Glomerular endothelial cell (primary cell): ENCODE data around the gene C1R. TPM values are rescaled to one million over a fixed set of nuclear protein-coding genes. Genes with fewer than 3 reads are reported as not detected.
"Not testable (repeated sequence)": the region's sequence is repeated elsewhere in the genome, so short reads cannot be mapped to it uniquely, and the experiment has no call there.

ENCODE experiments used
- DNase-seq: peaks from one replicate; pipeline ENCODE4 v3.0.0-alpha.2; 2011; ENCODE audit warnings: low read depth, low spot score; ENCODE audit errors: extremely low read depth
- total RNA-seq: library from RNA; depleted of rRNA; stranded (reverse); fragments of >200 nt; gene quantifications from 2 replicates; pipeline ENCODE4 v1.2.3, GENCODE V29; 2015

Gene C1R
- total RNA-seq, 1 donor from 2014 or later = 3.9 TPM

DNA sequence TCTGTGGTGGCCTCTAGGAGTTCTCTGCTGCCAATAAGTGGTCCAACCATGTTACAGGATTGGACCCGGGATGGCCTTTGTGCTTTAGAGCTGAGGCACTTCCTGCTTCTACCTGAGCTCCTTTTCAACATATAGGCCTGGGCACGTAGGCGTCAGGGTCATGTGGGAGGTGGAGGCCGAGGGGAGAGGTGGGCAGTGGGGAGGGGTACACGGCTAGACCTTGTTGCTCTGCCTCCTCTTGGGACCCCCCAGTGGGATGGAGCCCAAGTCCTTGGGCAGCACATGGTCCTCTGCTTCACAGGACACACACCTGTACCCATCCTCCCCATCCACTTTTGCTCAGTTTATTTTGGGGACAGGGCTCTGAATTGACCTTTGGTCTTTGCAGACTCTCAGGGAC, 29.1 kb upstream of the C1R start:
- no peak for DNase-seq

DNA sequence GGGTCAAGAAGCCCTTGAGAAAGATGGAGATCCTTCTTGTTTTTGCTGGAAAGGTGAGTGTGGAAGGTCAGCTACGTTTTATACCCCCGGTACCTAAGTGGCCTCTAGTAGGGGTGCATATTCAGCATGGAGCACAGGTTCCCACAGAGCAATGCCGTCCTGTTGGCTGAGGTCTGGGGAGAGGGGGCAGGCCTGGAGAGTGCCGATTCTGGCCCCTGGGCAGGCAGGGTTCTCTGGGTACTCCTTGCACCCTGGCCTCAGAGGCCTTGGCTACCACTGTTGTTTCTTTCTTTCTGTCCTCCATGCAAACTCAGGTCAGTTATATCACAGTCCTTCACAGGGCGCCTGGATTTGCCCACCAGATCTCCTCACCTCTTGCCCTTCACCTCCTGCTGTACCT, 27.9 kb upstream of the C1R start:
- DNase-seq = no peak

DNA sequence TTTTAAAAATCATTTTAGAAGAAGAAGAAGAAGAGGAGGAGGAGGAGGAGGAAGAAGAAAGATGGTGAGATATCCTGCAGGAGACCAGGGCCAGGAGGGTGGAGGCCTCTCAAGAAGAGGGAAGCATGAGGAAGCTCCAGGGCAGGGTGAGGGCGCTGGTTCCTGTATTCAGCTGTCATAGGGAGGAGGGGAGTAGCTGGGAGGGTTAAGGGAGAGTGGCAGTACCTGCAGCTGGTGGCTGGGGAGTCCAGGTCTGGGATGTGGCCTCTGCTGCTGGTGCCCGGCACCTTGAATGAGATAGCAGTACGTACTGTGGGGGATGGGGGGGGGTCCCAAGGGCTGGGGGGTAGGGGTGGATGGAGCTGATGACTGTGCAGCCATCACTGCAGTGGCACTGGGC, 26.6 kb upstream of the C1R start:
- no peak for DNase-seq

DNA sequence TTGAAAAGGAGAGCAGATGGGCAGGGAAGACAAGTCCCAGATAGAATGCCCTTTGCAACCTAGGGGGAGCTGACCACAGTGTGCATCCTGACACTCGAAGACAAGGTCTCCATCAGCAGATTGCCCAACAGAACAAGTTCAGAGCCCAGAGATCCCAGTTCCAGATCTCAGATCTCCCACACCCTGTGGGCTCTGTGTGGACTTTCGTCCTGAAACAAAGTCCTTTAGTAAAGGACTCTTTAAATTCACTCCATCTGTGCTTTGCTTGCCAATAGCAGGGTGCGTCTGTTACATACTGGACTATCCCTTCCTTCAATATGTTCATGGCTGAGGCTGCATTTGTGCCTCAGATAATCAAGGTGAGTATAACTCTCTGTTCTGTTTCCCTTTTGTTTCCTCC, 25.4 kb upstream of the C1R start:
- DNase-seq = no peak

DNA sequence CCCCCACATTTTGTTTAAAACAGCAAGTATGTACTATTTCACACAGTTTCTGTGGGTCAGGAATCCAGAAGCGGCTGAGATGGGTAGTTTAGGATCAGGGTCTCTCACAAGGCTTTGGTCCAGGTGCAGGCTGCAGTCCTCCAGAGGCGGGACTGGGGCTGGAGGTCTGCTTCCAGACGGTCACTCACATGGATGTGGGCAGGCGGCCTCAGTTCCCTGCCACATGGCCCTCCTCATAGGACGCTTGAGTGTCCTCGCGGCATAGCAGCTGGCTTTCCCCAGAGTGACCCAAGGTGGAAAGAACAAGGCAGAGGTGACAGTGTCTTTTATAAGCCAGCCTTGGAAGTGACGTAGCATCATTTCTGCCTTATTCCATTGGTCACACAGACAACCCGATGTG, 24.7 kb upstream of the C1R start:
- no peak for DNase-seq

DNA sequence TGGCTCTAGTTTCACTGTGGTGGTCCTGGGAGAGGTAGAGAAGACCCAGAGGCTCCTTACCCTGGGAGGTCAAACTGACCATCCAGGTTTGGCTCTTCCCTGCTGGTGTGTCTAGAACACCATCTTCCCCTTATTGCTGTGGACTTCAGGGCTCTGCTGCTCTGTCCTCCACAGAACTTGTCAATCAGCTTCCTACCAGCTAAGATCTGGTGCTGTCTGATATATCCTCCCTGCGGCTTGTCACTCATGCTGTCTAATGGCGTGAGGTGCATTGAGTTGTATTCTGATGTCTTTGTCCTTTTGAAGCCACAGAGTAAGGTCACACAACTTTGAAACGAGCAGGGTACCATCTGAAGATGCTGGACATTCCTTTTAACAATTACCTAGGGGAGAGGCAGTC, 24.0 kb upstream of the C1R start:
- DNase-seq = no peak

DNA sequence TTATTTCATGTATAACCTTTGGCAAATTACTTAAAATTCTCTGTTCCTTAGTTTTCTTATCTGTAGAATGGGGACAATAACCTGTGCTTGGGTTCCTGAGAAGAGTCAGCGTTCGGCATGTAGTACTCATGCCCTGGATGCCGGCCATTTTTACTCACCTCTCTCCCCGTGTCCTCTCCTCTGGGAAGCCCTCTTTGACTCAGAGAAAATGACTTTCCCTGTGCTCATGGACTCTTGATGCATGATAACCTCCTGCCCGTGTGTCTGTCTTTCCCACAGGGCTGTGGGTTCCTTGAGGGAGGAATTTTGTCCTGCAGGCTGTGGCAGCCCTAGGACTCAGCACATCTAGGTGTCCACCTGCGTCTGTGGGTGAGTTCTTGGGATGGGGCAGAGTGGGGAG, 22.6 kb upstream of the C1R start:
- DNase-seq = no peak

DNA sequence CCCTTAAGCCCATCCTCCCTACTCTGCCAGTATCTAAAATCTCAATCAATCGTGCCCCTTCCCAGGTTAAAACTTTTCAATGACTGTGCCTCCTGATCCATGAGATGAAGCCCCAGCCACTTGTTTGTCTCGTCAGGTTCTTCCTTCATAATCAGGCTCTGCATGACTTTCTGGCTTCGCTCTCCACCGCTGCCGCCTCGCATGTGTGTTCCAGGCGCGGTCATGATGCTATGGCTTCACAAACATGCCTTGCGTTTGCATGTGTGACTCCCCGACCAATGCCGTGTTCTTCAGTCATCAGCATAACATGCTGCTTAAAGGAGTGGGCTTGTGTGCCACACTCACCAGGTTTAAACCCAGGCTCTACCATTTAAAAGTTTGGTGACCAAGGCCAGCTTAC, 21.8 kb upstream of the C1R start:
- no peak for DNase-seq

DNA sequence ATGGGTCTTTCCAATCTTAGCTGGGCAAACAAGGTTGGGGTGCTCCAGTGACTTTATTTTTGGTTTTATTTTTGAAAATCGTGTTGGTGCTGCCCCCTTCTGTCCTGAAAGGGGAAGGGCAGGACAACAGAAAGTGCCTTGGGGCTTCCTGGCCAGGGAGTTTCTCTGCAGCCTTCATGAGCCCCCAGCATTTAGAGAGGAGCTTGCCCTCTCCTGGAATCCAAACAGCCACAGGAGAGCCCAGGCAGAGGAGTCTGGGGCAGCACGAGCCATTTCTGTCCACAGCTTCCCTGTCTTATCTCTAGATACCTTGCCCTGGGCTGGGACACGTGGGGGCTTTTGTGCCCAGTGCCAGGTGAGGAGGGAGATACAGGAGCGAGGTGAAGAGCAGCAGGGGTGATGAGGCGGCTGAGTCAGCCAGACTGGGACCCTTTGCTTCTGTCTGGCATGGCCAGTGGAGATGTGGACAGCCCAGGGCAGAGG, 21.2 kb upstream of the C1R start:
- no peak for DNase-seq

DNA sequence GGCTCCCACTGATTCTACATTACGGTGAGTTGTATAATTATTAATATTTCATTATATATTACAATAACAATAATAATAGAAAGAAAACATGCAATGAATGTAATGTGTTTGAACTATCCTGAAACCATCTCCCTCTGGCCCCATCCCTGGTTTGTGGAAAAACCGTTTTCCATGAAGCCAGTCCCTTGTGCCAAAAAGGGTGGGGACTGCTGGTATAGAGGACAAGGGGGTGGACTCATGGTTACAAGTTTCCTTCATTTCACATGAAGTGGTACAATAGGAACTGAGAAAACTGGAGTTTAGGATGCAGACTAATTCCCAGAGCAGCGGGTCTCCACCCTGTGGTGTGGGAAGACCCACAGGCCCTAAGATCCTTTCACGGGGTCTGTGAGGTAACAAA, 19.8 kb upstream of the C1R start:
- no peak for DNase-seq

DNA sequence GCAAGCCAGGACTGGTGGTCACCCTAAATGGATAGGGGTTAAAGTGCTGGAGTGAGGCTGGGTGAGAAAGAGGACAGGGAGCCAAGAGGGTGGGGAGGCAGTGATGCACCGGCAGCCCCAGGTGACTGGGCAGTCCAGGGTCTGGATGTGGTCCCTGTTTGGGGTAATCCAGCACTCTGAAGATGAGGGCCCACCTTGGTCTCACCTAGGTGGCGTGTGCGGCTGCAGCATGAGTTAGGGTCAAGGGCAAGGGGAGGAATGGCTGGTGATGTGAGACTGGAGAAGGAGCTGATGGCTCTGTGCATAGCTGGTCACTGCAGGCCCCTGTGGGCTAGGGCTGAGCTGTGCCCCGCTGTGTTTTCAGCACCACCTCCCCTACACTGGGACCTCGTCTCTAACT, 18.4 kb upstream of the C1R start:
- no peak for DNase-seq

DNA sequence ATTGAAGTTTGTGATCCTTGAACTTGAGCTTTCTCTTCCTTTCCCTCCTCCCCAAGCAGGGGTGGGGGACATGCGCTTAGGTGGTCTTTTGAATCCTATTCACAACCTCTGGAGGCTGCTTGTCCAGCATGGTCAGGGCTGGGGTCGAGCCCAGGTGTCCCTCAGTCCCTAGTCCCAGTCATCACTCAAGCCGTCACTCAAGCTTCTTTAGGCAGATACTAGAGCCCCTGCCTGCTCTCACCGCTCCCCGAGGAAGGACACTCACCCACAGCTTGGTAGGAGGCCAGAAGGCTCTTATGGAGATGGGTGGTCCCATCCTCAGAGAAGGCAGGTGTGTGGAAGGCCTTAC, 17.3 kb upstream of the C1R start:
- DNase-seq = no peak

DNA sequence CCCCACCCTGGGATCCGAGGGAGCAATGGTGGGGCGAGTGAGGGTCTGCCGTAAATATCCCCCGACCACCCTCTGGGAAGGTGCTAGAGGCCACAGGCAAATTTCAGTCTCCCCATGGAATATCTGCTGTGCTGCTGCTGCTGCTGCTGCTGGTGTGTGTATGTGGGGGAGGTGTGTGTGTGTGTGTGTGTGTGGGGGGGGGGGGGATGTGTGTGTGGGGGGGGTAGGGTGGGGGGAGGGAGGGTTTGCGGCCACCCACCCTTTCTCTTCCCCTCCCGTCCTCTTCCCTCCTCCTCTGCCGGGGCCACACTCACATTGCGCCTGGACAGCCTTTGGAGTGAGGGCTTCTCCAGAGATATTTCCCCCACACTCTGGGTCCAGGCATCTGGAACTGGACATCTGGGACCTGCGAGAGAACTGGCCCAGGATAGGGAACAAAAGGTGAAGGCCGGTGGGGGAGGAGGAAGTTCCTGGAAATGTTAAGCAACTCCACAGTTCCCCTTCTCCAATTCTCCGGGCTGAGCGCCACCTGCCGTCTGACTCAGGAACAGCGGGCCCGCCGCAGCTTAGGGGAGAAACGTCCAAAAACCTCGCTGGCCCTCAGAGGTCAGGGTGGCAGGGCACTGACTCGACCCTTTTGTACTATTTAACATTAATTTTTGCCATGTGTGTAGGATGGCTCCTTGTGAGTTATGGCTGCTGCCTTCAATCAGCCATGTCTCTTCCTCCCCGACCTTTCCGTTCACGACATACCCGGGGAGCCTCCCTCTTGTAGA, 16.7 kb upstream of the C1R start, which contains the start of gene C1RL:
Gene C1RL, minus strand, starts transcription at position 419 of the 776 bp plus-strand sequence. Its CDS starts 34 bp downstream, at position 385.
- DNase-seq = peak; percentile 23

DNA sequence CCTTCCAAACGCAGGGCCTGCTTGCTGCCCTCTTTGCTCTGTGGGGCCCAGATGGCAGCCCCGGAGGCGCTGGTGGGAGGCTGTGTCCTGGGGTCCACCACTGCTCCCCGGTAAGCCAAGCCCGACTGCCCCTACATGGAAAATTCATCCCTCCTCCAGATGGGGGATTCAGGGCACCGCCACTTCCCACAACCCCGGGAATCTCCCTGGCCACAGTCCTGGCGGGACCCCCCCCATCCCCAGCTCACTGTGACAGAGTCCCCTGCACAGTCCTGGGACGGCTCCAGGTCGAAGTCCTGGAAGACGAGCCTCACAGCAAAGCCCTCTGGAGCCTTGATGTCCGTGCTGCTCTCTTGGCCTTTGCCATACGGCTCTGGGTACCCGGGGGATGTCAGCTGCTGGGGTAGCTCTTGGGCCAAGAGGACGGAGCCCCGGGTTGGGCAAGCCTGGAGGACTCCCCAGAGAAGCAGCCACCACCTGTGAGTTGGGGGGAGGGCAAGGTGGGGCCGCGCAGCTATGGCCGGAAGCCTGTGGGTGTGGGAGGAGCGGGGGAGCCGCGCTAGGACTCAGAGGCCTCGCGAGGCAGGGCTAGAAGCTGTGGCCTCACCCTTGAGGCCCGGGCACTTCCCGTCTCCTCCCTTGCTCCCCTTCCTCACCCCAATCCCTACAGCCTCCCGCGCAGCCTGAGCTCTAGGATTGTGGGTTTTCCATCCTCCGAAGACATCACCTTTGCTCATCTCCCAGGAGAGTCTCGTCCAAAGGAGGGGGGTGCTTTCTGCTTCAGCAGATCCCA, 16.0 kb upstream of the C1R start:
- DNase-seq = no peak

DNA sequence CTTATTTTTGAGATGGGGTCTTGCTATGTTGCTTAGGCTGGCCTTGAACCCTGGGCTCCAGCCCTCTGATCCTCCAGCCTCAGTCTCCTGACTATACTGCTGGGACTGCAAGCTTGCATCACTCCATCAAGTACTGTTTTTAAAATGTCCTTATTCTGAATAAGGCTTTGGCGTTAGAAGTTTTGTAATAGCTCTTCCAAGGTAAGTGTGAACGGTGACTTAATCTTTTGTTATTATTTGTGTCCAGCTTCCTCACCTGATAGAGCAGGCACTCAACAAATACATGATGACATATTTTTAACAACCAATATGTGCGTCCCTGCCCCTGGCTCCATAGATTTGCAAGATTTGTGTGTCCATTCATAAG, 15.4 kb upstream of the C1R start:
- no peak for DNase-seq

DNA sequence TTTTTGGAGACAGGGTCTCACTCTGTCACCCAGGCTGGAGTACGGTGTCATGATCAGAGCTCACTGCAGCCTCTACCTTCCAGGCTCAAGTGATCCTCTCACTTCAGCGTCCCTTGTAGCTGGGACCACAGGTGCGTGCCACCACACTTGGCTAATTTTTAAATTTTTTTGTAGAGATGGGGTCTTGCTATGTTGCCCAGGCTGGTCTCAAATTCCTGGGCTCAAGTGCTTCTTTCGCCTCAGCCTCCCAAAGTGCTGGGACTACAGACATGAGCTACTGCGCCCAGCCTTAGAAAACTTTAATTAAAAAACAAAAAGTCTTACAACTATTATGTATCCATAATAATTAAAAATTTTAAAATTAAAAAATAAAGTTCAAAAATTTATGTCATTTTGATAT, 14.9 kb upstream of the C1R start:
- not testable (repeated sequence) for DNase-seq

DNA sequence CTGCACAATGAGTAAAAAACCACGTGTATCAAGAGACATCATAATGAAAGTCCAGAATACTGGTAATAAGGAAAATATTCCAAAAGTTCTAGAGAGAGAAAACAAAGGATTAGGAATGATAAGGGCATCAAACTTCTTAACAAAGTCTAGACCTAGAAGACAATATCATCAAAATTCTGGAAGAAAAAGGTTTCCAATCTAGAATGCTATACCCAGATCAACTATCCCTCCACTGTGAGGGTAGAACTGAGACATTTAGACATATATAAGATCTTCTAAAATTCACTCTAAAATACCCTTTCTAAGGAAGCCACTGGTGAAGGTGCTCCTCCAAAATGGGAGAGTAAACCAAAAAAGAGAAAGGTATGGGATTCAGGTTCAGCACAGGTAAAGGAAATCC, 13.8 kb upstream of the C1R start:
- DNase-seq = no peak

DNA sequence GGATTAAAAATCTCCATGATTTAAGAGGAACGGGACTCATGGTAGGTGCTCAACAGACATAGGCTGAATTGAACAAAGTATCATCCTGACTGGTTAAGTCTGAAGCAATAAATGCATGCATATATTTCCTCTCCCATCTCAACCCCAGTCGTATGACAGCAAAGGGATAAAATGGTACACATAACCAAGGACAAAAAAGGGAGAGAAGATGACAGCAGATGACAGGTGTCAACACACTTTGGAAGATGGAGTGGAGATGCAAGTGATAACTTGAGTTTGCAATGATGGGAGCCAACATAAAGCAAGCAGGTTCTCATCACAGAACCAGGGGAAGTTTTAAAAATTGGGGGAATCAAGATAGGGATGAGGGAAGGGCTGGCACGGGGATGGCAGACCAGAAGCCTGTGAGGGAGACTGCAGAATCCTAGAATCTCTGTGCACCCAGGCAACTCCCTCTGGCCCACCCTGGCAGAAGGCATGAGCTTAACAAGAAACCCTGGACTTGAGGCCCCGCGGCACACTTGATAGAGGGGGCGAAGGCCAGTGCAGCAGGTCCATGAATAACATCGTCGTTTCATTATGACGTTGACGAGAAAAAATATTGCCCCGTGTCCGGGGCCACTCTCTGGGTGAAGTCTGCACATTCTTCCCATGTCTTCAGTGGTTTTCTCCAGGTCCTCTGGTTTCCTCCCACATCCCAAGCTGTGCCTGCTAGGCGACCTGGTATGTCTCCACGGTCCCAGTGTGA, 11.8 kb upstream of the C1R start:
- DNase-seq = no peak

DNA sequence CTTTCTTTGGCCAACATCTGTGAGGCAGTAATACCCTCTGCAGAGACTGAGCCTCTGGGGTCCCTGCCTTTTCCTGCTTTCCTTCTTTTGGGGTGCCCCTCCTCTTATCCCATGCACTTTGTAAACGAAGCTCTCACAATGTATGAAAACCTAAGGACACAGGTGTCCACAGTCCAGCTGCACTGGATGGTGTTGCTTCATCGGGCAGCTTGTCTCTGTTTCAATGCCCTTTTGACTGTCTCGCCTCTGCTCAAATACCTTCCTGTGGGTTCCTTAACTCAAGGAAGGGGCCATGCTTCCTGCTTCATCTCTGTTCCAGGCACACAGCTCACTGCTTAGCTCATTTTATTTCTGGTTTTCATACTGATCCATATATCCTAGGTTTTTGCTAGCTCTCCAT, 10.3 kb upstream of the C1R start:
- no peak for DNase-seq

DNA sequence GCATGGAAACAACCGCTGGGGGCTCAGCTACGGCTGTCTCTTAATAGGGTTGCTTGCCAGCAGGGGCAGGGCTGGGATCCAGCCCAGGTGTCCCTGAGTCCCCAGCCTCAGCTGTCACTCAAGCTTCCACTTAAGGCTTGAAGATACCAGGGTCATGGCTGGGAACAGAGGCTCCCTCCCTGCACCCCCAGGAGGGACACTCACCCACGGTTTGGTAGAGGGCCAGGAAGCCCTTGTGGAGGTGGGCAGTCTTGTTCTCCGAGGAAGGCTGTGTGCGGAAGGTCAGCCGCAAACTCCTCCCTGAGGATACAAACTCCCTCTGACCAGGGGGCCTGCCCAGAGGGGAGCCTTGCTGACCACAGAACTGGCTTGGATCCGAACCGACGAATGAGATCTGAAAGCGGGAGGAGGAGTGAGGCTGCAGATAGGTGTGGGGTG, 9.5 kb upstream of the C1R start:
- DNase-seq = no peak

DNA sequence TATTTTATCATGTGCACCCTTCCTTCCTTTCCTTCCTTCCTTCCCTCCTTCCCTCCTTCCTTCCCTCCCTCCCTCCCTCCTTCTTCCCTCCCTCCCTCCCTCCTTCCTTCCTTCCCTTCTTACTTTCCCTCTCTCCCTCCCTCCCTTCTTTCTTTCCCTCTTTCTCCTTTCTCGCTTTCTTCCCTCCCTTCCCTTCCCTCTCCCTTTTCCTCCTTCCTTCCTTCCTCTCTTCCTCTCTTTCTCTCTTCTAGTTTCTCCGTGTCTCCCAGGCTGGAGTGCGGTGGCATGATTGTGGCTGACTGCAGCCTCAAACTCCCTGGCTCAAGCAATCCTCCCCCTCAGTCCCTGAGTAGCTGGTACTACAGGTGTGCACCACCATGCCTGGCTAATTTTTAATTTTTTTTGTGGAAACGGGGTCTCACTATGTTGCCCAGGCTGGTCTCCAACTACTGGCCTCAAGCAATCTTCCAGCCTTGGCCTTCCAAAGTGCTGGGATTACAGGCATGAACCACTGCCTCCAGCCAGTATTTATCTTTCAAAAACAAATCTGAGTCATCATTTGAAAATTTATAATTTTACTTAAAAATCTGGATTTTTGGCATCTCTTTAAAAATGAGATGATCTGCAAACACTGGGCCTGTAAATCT, 8.9 kb upstream of the C1R start:
- DNase-seq = no peak
